Lower lobe of right lung (tissue), 2 donors: ENCODE data around the gene LHPP. TPM values are rescaled to one million over a fixed set of nuclear protein-coding genes. Genes with fewer than 3 reads are reported as not detected.

Experiments used
- ATAC-seq, 2 donors: fragments of 200-7000 bp; cut with Tn5 transposase; one replicate each; pipeline ENCODE4 v1.9.1; 2020 to 2022; ENCODE audit warnings: mild to moderate bottlenecking in 2 of 2, moderate library complexity in 2 of 2
- DNase-seq: peaks from one replicate; pipeline ENCODE4 v3.0.0-alpha.2; 2020
- H3K27ac ChIP-seq: fragments of 200-600 bp; one replicate; pipeline ENCODE4 v1.8.0; 2022
- H3K27me3 ChIP-seq: fragments of 200-600 bp; one replicate; pipeline ENCODE4 v1.8.0; 2022; ENCODE audit warnings: low read depth
- H3K36me3 ChIP-seq: fragments of 200-600 bp; one replicate; pipeline ENCODE4 v1.8.0; 2022; ENCODE audit warnings: mild to moderate bottlenecking
- H3K4me1 ChIP-seq: fragments of 200-600 bp; one replicate; pipeline ENCODE4 v1.8.0; 2022
- H3K4me3 ChIP-seq: fragments of 200-600 bp; one replicate; pipeline ENCODE4 v1.8.0; 2022; ENCODE audit warnings: mild to moderate bottlenecking
- H3K9me3 ChIP-seq: fragments of 200-600 bp; one replicate; pipeline ENCODE4 v1.8.0; 2022
- intact Hi-C: fragments of 100-400 bp; cut with DNase I; formaldehyde crosslinking; loops from one replicate; pipeline ENCODE4 v1.11.0; 2022
- total RNA-seq: library from RNA; stranded (reverse); fragmentation: NEBNext Ultra II Directional; extraction: Animal tissue kit (Norgen Biotek cat#: 25700); gene quantifications from one replicate; pipeline ENCODE4 v1.2.1, GENCODE V29; 2021
- TF ChIP-seq, protein P1 (sequence below): fragments of 200-600 bp; IDR thresholded peaks from one replicate; pipeline ENCODE4 v1.8.0; 2022; ENCODE audit warnings: antibody characterized with exemption, mild to moderate bottlenecking
- donor health status: DM: no; HTN: yes; CAD: no; lungs with severe emphysema.

LHPP gene
- total RNA-seq, 1 donor from 2014 or later: 17.8 TPM

DNA sequence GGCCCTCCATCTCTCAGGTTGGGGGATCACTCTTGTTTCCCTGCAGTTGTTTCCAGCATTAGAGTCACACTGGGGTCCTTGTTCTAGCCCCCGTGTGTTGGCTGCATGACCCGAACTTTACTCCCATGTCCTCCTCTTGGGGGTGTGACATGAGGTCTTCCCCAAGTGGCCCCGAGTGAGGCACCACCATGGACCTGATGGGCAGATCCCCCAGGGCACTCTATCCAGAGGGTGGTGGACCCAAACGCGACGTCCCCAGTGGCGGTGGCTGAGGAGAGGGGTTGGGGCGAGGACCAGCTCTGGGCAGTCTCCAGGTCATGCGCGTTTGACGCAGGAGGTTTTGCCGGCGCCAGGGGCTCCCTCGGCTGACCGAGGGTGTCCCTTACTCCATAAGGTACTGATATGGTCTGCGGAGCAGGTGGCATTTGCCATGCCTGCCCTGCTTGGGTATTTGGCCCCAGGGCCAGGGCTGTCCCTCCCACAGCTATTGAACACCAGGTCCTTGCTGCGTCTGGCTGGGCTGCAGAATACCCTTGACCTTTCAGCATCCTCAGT lies 131.9 kb downstream of the LHPP start:
- Histone ChIP-seq H3K27me3 (no peaks in the 10 kb centered on the region), H3K27ac (no peak overlapping the region), H3K4me1 (peaks cover 10% of the 10 kb centered on the region), H3K36me3 (no peaks in the 10 kb centered on the region), H3K9me3 (no peaks in the 10 kb centered on the region), H3K4me3 (no peak overlapping the region)
- DNase-seq (no peak), ATAC-seq (no peak)
- TF ChIP-seq, protein P1, sequence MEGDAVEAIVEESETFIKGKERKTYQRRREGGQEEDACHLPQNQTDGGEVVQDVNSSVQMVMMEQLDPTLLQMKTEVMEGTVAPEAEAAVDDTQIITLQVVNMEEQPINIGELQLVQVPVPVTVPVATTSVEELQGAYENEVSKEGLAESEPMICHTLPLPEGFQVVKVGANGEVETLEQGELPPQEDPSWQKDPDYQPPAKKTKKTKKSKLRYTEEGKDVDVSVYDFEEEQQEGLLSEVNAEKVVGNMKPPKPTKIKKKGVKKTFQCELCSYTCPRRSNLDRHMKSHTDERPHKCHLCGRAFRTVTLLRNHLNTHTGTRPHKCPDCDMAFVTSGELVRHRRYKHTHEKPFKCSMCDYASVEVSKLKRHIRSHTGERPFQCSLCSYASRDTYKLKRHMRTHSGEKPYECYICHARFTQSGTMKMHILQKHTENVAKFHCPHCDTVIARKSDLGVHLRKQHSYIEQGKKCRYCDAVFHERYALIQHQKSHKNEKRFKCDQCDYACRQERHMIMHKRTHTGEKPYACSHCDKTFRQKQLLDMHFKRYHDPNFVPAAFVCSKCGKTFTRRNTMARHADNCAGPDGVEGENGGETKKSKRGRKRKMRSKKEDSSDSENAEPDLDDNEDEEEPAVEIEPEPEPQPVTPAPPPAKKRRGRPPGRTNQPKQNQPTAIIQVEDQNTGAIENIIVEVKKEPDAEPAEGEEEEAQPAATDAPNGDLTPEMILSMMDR: no peak
- intact Hi-C loops: no loop called here

- H3K36me3 ChIP-seq: no peaks in the 10 kb centered on the region
- H3K4me1 ChIP-seq: peaks cover 3% of the 10 kb centered on the region
- no peaks in the 10 kb centered on the region for H3K9me3 ChIP-seq
- no peaks in the 10 kb centered on the region for H3K27me3 ChIP-seq
- TF ChIP-seq, protein P1: no peak
- ATAC-seq (no peak), DNase-seq (no peak)
- H3K4me3 ChIP-seq: no peak overlapping the region
- intact Hi-C loops: no loop called here
- H3K27ac ChIP-seq: no peak overlapping the region
These were observed 132.6 kb downstream of the LHPP start for GRCh38 chr10:124594240-124594639.

DNA sequence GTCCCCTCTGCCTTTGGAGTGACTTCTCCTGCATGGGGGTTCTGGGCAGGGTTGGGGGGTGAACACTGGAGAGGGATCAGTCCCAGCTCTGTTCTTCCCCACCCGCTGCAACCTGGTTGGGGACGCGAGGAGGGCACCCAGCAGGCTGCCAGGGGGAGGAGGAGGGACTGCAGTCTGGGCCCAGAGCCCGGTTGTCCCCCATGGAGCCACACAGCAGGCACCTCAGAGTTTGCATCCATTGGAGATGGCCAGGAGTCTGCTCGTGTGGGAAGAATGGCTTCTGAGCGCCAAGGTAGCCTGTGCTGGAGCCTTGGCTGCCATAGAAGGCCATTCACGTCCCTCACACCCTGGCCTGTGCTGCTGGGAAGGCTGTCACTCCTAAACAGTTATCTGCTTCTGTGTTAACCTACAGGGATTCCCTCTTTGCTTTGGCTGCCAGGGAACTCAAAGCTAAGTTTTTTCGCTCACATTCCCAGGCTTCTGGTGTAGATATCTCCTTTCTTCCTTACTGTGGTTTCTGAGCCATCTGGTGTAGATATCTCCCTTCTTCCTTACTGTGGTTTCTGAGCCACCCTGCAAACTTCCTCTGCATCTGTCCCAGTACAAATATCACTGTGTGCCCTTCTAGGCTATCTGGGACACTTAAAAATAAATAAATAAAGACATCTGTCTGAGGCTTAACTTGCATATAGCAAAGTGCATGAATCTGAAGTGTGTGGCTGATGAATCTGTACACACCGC lies 133.7 kb downstream of the LHPP start:
- DNase-seq: no peak
- H3K27ac ChIP-seq: no peak overlapping the region

GRCh38 chr10:124596116-124596785 lies 134.6 kb downstream of the LHPP start:
- DNase-seq (no peak), ATAC-seq (no peak)

More for the DNA sequence above, 133.7 kb downstream of the LHPP start:
- H3K4me1 ChIP-seq: no peaks in the 10 kb centered on the region
- H3K4me3 ChIP-seq: no peak overlapping the region
- TF ChIP-seq, protein P1: no peak
- intact Hi-C loops: no loop called here
- H3K9me3 ChIP-seq: no peaks in the 10 kb centered on the region
- no peaks in the 10 kb centered on the region for H3K27me3 ChIP-seq
- ATAC-seq: no peak
- no peaks in the 10 kb centered on the region for H3K36me3 ChIP-seq

More at GRCh38 chr10:124596116-124596785, 134.6 kb downstream of the LHPP start:
- TF ChIP-seq, protein P1: no peak
- Histone ChIP-seq H3K27me3 (no peaks in the 10 kb centered on the region), H3K36me3 (no peaks in the 10 kb centered on the region), H3K27ac (no peak overlapping the region), H3K4me1 (no peaks in the 10 kb centered on the region), H3K9me3 (no peaks in the 10 kb centered on the region), H3K4me3 (no peak overlapping the region)
- intact Hi-C loops: no loop called here
